CD4-positive, alpha-beta T cell (primary cell): ENCODE results near the gene KRTAP9-3. TPM values are rescaled to one million over a fixed set of nuclear protein-coding genes. Genes with fewer than 3 reads are reported as not detected.
"Not testable (repeated sequence)": the region's sequence is repeated elsewhere in the genome, so short reads cannot be mapped to it uniquely, and the experiment has no call there.

Source experiments
- ATAC-seq: fragments of 200-7000 bp; cut with Tn5 transposase; one replicate; pipeline ENCODE4 v1.10.0; 2022; ENCODE audit warnings: mild to moderate bottlenecking; ENCODE audit not compliant: poor library complexity
- CTCF ChIA-PET: fragments of 350-600 bp; sonication (Branson Sonifier 250); formaldehyde crosslinking; loops from one replicate; lab custom pipeline; 2021; ENCODE audit warnings: antibody characterized with exemption, inconsistent platforms; lab: Charles Lee
- POLR2A ChIA-PET: fragments of 350-600 bp; sonication (Branson Sonifier 250); formaldehyde crosslinking; loops from one replicate; lab custom pipeline; 2021; ENCODE audit warnings: antibody characterized with exemption, inconsistent platforms; lab: Charles Lee
- DNase-seq, 14 experiments: peaks; one replicate each; pipeline ENCODE4 v3.0.0-alpha.2; 2013 to 2020; ENCODE audit warnings: mixed read lengths in 2 of 14
- H3K27ac ChIP-seq, 2 donors: one replicate each; pipeline versions ENCODE4 v1.5.1 to v1.7.0; 2013; ENCODE audit warnings: low read length in 2 of 2, low read depth in 1 of 2, mild to moderate bottlenecking in 1 of 2
- H3K27me3 ChIP-seq, 2 experiments: 1 replicate in 1 of 2; 2 replicates in 1 of 2; pipeline versions ENCODE4 v1.6.1 to v1.7.0; 2013; ENCODE audit warnings: low read length in 2 of 2, control low read depth in 1 of 2, mild to moderate bottlenecking in 1 of 2, moderate library complexity in 1 of 2; ENCODE audit not compliant: insufficient read depth in 2 of 2, control insufficient read depth in 1 of 2
- H3K36me3 ChIP-seq: one replicate; pipeline ENCODE4 v1.6.1; 2013; ENCODE audit warnings: low read length, control low read depth; ENCODE audit not compliant: insufficient read depth
- H3K4me1 ChIP-seq: one replicate; pipeline ENCODE4 v1.6.1; 2013; ENCODE audit warnings: low read length, control low read depth; ENCODE audit not compliant: insufficient read depth
- H3K4me3 ChIP-seq: one replicate; pipeline ENCODE4 v1.5.1; 2013; ENCODE audit warnings: mild to moderate bottlenecking, low read length, moderate library complexity
- H3K9me3 ChIP-seq, 2 experiments: 1 replicate in 1 of 2; 2 replicates in 1 of 2; pipeline versions ENCODE4 v1.6.1 to v1.7.0; 2013; ENCODE audit warnings: low read length in 2 of 2, mild to moderate bottlenecking in 2 of 2, control low read depth in 1 of 2, moderate library complexity in 1 of 2; ENCODE audit not compliant: control insufficient read depth in 1 of 2, insufficient read depth in 1 of 2
- H3K27ac Mint-ChIP-seq: one replicate; pipeline ENCODE4 v1.8.0; 2020; ENCODE audit warnings: mixed read lengths
- H3K27me3 Mint-ChIP-seq: one replicate; pipeline ENCODE4 v1.8.0; 2021; ENCODE audit warnings: mixed read lengths
- H3K36me3 Mint-ChIP-seq: one replicate; pipeline ENCODE4 v1.8.0; 2021; ENCODE audit warnings: low read depth, mixed read lengths
- H3K4me1 Mint-ChIP-seq: one replicate; pipeline ENCODE4 v1.8.0; 2021; ENCODE audit warnings: low read depth, mixed read lengths
- H3K4me3 Mint-ChIP-seq: one replicate; pipeline ENCODE4 v1.8.0; 2020; ENCODE audit warnings: mild to moderate bottlenecking, mixed read lengths
- H3K9me3 Mint-ChIP-seq: one replicate; pipeline ENCODE4 v1.8.0; 2020; ENCODE audit warnings: mixed read lengths
- intact Hi-C, 2 experiments: fragments of 100-400 bp; cut with DNase I in 1 of 2; cut with micrococcal nuclease in 1 of 2; formaldehyde crosslinking; loops; one replicate each; pipeline versions ENCODE4 v1.15.1 to v1.9.0; 2023 to 2025; cut with DNase I, micrococcal nuclease
- total RNA-seq, 174 experiments: library from RNA in 2 of 174; stranded (reverse) in 2 of 174; gene quantifications; one replicate each; pipeline ENCODE4 v1.2.3 and lab custom pipeline; 2021 to 2026
- TF ChIP-seq, protein P1 (sequence below): fragments of 200-600 bp; IDR thresholded peaks from one replicate; pipeline ENCODE4 v1.8.0; 2022; ENCODE audit warnings: antibody characterized with exemption, mild to moderate bottlenecking

Gene KRTAP9-3
- total RNA-seq, 2 experiments from 2014 or later, result not detected

DNA sequence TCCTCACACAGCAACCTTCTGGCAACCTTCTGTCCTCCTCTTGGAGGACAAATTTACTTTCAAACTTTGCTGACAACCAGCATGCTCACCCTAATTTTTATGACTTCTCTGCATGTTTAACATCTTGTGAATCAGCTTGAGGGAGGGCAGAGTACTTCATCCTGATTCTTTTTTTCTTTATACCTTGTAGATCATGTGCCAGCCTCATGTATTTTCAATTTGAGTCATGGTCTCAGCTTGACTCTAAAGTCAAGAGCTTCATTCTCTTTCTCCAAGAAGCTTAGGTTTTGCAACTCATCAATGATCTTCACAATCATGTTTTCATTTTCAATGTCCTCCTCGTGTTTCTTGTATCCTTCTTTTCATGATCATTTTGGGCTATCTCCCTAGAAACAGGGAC, 39.6 kb downstream of the KRTAP9-3 start:
- no peak overlapping the region for H3K27ac Mint-ChIP-seq
- ChIA-PET POLR2A (no interaction called here), CTCF (no interaction called here)

DNA sequence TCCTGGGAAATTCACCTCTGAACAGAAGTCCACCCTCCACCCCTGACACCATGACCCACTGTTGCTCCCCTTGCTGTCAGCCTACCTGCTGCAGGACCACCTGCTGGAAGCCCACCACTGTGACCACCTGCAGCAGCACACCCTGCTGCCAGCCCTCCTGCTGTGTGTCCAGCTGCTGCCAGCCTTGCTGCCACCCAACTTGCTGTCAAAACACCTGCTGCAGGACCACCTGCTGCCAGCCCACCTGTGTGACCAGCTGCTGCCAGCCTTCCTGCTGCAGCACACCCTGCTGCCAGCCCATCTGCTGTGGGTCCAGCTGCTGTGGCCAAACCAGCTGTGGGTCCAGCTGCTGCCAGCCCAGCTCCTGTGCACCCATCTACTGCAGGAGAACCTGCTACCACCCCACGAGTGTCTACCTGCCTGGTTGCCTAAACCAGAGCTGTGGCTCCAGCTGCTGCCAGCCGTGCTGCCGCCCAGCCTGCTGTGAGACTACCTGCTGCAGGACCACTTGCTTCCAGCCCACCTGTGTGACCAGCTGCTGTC, 43.5 kb downstream of the KRTAP9-3 start, which contains the start of gene KRTAP9-7:
KRTAP9-7 (plus strand) TSS at position 51 of the 543 bp plus-strand sequence; CDS start at position 51, 0 bp downstream.
- H3K9me3 Mint-ChIP-seq, intact Hi-C loops, H3K27me3 Mint-ChIP-seq, ATAC-seq, H3K27ac ChIP-seq, CTCF ChIA-PET, H3K27me3 ChIP-seq, H3K4me3 ChIP-seq, H3K36me3 ChIP-seq, H3K4me1 Mint-ChIP-seq, DNase-seq, H3K9me3 ChIP-seq, H3K27ac Mint-ChIP-seq, H3K4me1 ChIP-seq, H3K4me3 Mint-ChIP-seq, POLR2A ChIA-PET, H3K36me3 Mint-ChIP-seq: not testable (repeated sequence)

More for the DNA sequence above, 39.6 kb downstream of the KRTAP9-3 start:
- TF ChIP-seq, protein P1, sequence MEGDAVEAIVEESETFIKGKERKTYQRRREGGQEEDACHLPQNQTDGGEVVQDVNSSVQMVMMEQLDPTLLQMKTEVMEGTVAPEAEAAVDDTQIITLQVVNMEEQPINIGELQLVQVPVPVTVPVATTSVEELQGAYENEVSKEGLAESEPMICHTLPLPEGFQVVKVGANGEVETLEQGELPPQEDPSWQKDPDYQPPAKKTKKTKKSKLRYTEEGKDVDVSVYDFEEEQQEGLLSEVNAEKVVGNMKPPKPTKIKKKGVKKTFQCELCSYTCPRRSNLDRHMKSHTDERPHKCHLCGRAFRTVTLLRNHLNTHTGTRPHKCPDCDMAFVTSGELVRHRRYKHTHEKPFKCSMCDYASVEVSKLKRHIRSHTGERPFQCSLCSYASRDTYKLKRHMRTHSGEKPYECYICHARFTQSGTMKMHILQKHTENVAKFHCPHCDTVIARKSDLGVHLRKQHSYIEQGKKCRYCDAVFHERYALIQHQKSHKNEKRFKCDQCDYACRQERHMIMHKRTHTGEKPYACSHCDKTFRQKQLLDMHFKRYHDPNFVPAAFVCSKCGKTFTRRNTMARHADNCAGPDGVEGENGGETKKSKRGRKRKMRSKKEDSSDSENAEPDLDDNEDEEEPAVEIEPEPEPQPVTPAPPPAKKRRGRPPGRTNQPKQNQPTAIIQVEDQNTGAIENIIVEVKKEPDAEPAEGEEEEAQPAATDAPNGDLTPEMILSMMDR, result no peak
- no peaks in the 10 kb centered on the region for H3K9me3 Mint-ChIP-seq
- Histone ChIP-seq H3K4me3 (no peak overlapping the region), H3K36me3 (no peaks in the 10 kb centered on the region), H3K27me3 (no peaks in the 10 kb centered on the region), H3K4me1 (no peaks in the 10 kb centered on the region), H3K9me3 (no peaks in the 10 kb centered on the region), H3K27ac (no peak overlapping the region)
- no peak for DNase-seq
- no peak overlapping the region for H3K4me3 Mint-ChIP-seq
- no peak for ATAC-seq
- H3K4me1 Mint-ChIP-seq, result no peaks in the 10 kb centered on the region
- H3K36me3 Mint-ChIP-seq, result no peaks in the 10 kb centered on the region
- peaks cover 2% of the 10 kb centered on the region for H3K27me3 Mint-ChIP-seq
- intact Hi-C loops, result no loop called here

DNA sequence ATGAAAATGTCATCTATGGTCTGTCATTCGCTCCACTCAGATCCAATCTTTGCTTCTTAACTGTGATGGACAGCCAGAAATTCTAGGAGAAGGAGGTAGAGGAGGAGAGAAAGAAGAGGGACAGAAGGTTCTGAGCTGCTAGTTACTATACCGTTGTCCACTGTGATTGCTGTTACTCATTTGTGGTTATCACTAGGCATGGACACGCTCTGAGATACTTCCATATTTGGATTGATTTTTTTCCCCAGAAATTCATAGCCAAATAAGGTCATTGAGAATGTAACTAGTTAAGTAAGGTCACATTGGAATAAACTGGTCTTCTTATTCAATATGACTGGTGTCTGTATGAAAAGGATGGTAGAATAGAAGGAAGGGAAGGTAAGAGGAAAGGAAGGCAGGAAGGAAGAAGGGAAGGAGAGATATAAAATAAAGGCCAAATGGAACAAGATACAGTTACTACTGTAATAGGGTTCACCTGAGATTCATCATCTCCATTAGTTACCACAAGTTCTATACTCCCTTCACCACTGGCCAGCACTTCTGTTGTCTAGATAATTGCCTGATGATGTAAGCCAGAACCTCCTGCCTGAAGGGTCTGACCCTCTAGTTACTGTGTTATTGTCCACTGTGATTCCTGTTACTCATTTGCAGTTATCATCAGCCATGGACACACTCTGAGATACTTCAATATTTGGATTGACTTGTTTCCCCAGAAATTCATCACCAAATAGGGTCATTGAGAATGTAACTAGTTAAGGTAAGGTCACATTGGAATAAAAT, 46.1 kb downstream of the KRTAP9-3 start:
- intact Hi-C loops, result no loop called here
- peaks cover 6% of the 10 kb centered on the region for H3K9me3 Mint-ChIP-seq
- POLR2A ChIA-PET, result no interaction called here
- no peak overlapping the region for H3K4me3 Mint-ChIP-seq
- H3K27ac ChIP-seq, result no peak overlapping the region
- ATAC-seq (no peak), DNase-seq (no peak)
- no peaks in the 10 kb centered on the region for H3K27me3 ChIP-seq
- H3K4me3 ChIP-seq, result no peak overlapping the region
- CTCF ChIA-PET, result no interaction called here
- no peaks in the 10 kb centered on the region for H3K9me3 ChIP-seq
- H3K36me3 ChIP-seq, result no peaks in the 10 kb centered on the region
- no peaks in the 10 kb centered on the region for H3K36me3 Mint-ChIP-seq
- H3K27ac Mint-ChIP-seq, result no peak overlapping the region
- H3K4me1 ChIP-seq, result no peaks in the 10 kb centered on the region
- H3K27me3 Mint-ChIP-seq, result peaks cover 9% of the 10 kb centered on the region
- TF ChIP-seq, protein P1, result no peak
- H3K4me1 Mint-ChIP-seq, result no peaks in the 10 kb centered on the region

Other genes with a start within 250 kb of the KRTAP9-3 start
- gene KRT40, start 248.1 kb upstream of the KRTAP9-3 start, total RNA-seq, result not detected
- not detected for gene KRTAP3-3, start 238.3 kb upstream of the KRTAP9-3 start, total RNA-seq
- gene KRTAP3-2, start 232.5 kb upstream of the KRTAP9-3 start, total RNA-seq, result not detected
- gene KRTAP3-1, start 223.3 kb upstream of the KRTAP9-3 start, total RNA-seq, result not detected
- not detected for gene KRTAP1-5, start 205.2 kb upstream of the KRTAP9-3 start, total RNA-seq
- not detected for gene KRTAP1-4, start 202.3 kb upstream of the KRTAP9-3 start, total RNA-seq
- not detected for gene KRTAP1-3, start 197.6 kb upstream of the KRTAP9-3 start, total RNA-seq
- not detected for gene KRTAP1-1, start 191.0 kb upstream of the KRTAP9-3 start, total RNA-seq
- gene KRTAP2-1, start 185.1 kb upstream of the KRTAP9-3 start, total RNA-seq, result not detected
- gene KRTAP2-2, start 177.2 kb upstream of the KRTAP9-3 start, total RNA-seq, result not detected
- not detected for gene KRTAP2-3, start 172.3 kb upstream of the KRTAP9-3 start, total RNA-seq
- not detected for gene KRTAP2-4, start 166.6 kb upstream of the KRTAP9-3 start, total RNA-seq
- gene KRTAP4-7, start 148.3 kb upstream of the KRTAP9-3 start, total RNA-seq, result not detected
- gene KRTAP4-8, start 134.3 kb upstream of the KRTAP9-3 start, total RNA-seq, result not detected
- not detected for gene KRTAP4-16, start 130.2 kb upstream of the KRTAP9-3 start, total RNA-seq
- gene KRTAP4-9, start 127.1 kb upstream of the KRTAP9-3 start, total RNA-seq, result not detected
- not detected for gene KRTAP4-11, start 114.1 kb upstream of the KRTAP9-3 start, total RNA-seq
- gene KRTAP4-12, start 108.3 kb upstream of the KRTAP9-3 start, total RNA-seq, result not detected
- not detected for gene KRTAP4-6, start 91.9 kb upstream of the KRTAP9-3 start, total RNA-seq
- gene KRTAP4-5, start 82.6 kb upstream of the KRTAP9-3 start, total RNA-seq, result not detected
- gene KRTAP4-4, start 71.7 kb upstream of the KRTAP9-3 start, total RNA-seq, result not detected
- not detected for gene KRTAP4-3, start 64.2 kb upstream of the KRTAP9-3 start, total RNA-seq
- not detected for gene KRTAP4-2, start 54.2 kb upstream of the KRTAP9-3 start, total RNA-seq
- not detected for gene KRTAP4-1, start 47.5 kb upstream of the KRTAP9-3 start, total RNA-seq
- not detected for gene KRTAP9-1, start 42.6 kb upstream of the KRTAP9-3 start, total RNA-seq
- not detected for gene KRTAP9-2, start 5.8 kb upstream of the KRTAP9-3 start, total RNA-seq
- gene KRTAP9-8, start 5.5 kb downstream of the KRTAP9-3 start, total RNA-seq, result not detected
- gene KRTAP9-4, start 17.2 kb downstream of the KRTAP9-3 start, total RNA-seq, result not detected
- not detected for gene KRTAP9-9, start 22.9 kb downstream of the KRTAP9-3 start, total RNA-seq
- not detected for gene KRTAP9-6, start 32.9 kb downstream of the KRTAP9-3 start, total RNA-seq
- not detected for gene KRTAP9-7, start 43.2 kb downstream of the KRTAP9-3 start, total RNA-seq
- not detected for gene KRTAP29-1, start 70.4 kb downstream of the KRTAP9-3 start, total RNA-seq
- gene KRTAP16-1, start 76.9 kb downstream of the KRTAP9-3 start, total RNA-seq, result 1 to 10 TPM; 1.0 to 1.1 TPM
- not detected for gene KRTAP17-1, start 83.3 kb downstream of the KRTAP9-3 start, total RNA-seq
- not detected for gene KRT33A, start 118.4 kb downstream of the KRTAP9-3 start, total RNA-seq
- not detected for gene KRT33B, start 137.4 kb downstream of the KRTAP9-3 start, total RNA-seq
- not detected for gene KRT34, start 149.9 kb downstream of the KRTAP9-3 start, total RNA-seq
- not detected for gene KRT31, start 165.2 kb downstream of the KRTAP9-3 start, total RNA-seq
- not detected for gene KRT37, start 192.1 kb downstream of the KRTAP9-3 start, total RNA-seq
- gene KRT38, start 208.5 kb downstream of the KRTAP9-3 start, total RNA-seq, result not detected
- gene KRT32, start 234.9 kb downstream of the KRTAP9-3 start, total RNA-seq, result not detected
- gene KRT35, start 248.7 kb downstream of the KRTAP9-3 start, total RNA-seq, result not detected